Breast epithelium (tissue), 4 donors: ENCODE measurements around the gene HGFAC. TPM values are rescaled to one million over a fixed set of nuclear protein-coding genes. Genes with fewer than 3 reads are reported as not detected.

Experiments used
- DNase-seq, 2 donors: peaks; one replicate each; pipeline ENCODE4 v3.0.0-alpha.2; 2019; ENCODE audit warnings: low spot score in 2 of 2
- H3K27ac ChIP-seq, 2 donors: fragments of 200-600 bp; sonication (generic) in 1 of 2; one replicate each; pipeline ENCODE4 v1.5.1; 2016 to 2019; ENCODE audit warnings: mild to moderate bottlenecking in 1 of 2
- H3K27me3 ChIP-seq, 2 donors: fragments of 200-600 bp; sonication (generic) in 1 of 2; one replicate each; pipeline versions ENCODE4 v1.5.1 to v1.6.0; 2017 to 2019; ENCODE audit warnings: control low read depth in 1 of 2, mild to moderate bottlenecking in 1 of 2
- H3K36me3 ChIP-seq: fragments of 200-600 bp; one replicate; pipeline ENCODE4 v1.5.1; 2019
- H3K4me1 ChIP-seq, 2 donors: fragments of 200-600 bp; sonication (generic); one replicate each; pipeline ENCODE4 v1.5.1; 2016 to 2019; ENCODE audit warnings: control low read depth in 1 of 2
- H3K4me3 ChIP-seq, 3 donors: fragments of 200-600 bp; sonication (generic); 1 replicate in 2 of 3; 2 replicates in 1 of 3; pipeline ENCODE4 v1.5.1; 2016 to 2019; ENCODE audit warnings: mild to moderate bottlenecking in 3 of 3, moderate library complexity in 2 of 3
- H3K9me3 ChIP-seq, 2 donors: fragments of 200-600 bp; sonication (generic) in 1 of 2; one replicate each; pipeline ENCODE4 v1.5.1; 2016 to 2019; ENCODE audit warnings: control low read depth in 1 of 2
- POLR2A ChIP-seq: fragments of 450-650 bp; IDR thresholded peaks from one replicate; pipeline ENCODE4 v1.6.1; 2016; ENCODE audit warnings: antibody characterized with exemption, mild to moderate bottlenecking, moderate library complexity
- POLR2AphosphoS5 ChIP-seq, 3 donors: sonication (generic); formaldehyde crosslinking; IDR thresholded peaks; one replicate each; pipeline ENCODE4 v1.6.1; 2017; ENCODE audit warnings: antibody characterized with exemption in 3 of 3
- intact Hi-C: fragments of 100-400 bp; cut with DNase I; formaldehyde crosslinking; loops from one replicate; pipeline ENCODE4 v1.15.1; 2023; ENCODE audit warnings: low total_unique reads
- total RNA-seq, 3 donors: library from RNA; depleted of rRNA; stranded (reverse); fragments of >200 nt; gene quantifications; one replicate each; pipeline ENCODE4 v1.1.0, GENCODE V29; 2016
- TF ChIP-seq, protein P1 (sequence below), 3 donors: fragments of 450-650 bp; IDR thresholded peaks; one replicate each; pipeline ENCODE4 v1.5.1; 2016 to 2017; ENCODE audit warnings: antibody characterized with exemption in 3 of 3, mild to moderate bottlenecking in 3 of 3, moderate library complexity in 3 of 3

HGFAC gene
- total RNA-seq, 3 donors from 2014 or later, result 0.59 to 1.3 TPM; not detected in 1

DNA sequence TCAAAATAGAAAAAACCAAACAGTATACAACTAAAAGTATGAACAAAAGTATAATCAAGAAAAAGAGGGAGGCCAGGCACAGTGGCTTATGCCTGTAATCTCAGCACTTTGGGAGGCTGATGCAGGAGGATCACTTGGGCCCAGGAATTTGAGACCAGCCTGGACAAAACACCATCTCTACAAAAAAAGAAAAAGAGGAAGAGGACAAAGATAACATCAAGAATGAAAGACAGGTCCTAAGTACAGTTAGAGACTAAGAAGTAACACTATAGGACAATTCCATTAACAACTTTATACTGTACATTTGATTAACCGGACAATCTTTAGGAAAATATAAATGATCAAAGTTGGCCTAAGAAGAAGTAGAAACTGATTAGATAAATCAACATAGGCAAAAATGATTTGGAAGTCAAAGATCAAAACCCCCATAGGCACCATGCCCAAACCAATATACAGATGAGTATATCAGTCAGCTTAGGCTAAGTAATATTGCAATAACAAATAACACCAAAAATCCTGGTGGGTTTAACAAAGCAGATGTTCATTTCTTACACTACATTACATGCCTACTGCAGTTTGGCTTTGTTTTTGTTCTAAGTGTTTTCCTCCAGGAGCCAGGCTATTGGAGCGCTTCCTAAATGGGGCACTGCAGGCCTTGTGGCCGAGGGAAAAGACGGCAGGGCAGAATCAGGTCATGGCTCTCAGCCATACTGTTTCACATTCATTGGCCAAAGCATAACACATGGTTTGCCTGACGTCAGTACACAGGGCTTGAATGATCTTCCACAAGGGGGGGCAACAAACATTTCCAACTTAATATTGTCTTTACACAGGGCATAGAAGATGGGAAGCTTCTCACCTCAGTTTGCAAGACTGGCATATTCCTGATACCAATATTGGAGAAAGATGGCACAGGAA lies 42.2 kb upstream of the HGFAC start:
- Histone ChIP-seq H3K4me1 (no peaks in the 10 kb centered on the region), H3K9me3 (peaks cover 0 to 1% of the 10 kb centered on the region in 2 donors), H3K27ac (no peak overlapping the region), H3K4me3 (no peak overlapping the region), H3K27me3 (no peaks in the 10 kb centered on the region), H3K36me3 (no peaks in the 10 kb centered on the region)
- TF ChIP-seq POLR2AphosphoS5 (IDR thresholded peaks at IDR 0.05), result no peak
- TF ChIP-seq, protein P1, sequence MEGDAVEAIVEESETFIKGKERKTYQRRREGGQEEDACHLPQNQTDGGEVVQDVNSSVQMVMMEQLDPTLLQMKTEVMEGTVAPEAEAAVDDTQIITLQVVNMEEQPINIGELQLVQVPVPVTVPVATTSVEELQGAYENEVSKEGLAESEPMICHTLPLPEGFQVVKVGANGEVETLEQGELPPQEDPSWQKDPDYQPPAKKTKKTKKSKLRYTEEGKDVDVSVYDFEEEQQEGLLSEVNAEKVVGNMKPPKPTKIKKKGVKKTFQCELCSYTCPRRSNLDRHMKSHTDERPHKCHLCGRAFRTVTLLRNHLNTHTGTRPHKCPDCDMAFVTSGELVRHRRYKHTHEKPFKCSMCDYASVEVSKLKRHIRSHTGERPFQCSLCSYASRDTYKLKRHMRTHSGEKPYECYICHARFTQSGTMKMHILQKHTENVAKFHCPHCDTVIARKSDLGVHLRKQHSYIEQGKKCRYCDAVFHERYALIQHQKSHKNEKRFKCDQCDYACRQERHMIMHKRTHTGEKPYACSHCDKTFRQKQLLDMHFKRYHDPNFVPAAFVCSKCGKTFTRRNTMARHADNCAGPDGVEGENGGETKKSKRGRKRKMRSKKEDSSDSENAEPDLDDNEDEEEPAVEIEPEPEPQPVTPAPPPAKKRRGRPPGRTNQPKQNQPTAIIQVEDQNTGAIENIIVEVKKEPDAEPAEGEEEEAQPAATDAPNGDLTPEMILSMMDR (IDR thresholded peaks at IDR 0.05), result no peak
- TF ChIP-seq POLR2A, result no peak
- intact Hi-C loops, result loop anchor here (1.0 kb wide), 1 partner anchor 22 kb away; no protein-coding TSS in a partner anchor
- no peak for DNase-seq

DNA sequence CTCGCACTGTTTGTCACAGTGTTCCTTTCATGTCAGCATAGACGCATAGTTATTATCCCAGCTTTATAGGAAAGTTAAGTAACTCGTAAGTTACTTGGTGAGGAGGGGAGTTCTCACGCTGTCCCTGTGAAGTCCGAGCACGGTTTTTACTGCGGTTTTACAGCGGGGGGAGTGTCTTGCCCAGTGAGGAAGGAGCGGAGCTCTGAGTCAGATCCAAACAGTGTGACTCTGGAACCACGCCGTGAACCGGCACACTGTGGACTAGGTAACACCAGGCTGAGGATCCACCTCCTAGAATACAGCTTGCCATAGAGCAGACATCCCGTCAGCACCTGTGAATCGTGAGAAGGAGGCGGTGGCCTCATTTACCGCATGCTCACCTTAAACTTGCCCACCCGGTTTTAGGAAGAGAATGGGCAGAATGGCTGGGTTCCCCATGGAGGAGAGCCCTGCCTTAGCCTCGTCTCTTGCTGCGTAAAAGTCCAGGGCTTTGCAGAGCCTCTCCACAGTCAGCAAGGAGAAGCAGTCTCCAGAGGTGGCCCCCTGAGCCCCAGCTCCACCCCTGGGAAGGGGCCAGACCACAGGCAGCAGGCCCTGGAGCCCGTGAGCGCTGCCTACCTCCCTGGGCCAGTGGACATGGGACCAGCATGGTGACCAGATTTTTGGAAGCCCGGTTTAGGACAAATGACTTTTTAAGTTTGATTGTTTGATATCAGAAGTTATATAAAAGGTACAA lies 40.2 kb upstream of the HGFAC start:
- TF ChIP-seq POLR2A, result no peak
- TF ChIP-seq, protein P1 (IDR thresholded peaks at IDR 0.05), result no peak
- no peak for TF ChIP-seq POLR2AphosphoS5 (IDR thresholded peaks at IDR 0.05)
- intact Hi-C loops, result no loop called here
- no peak overlapping the region for H3K4me3 ChIP-seq
- H3K27ac ChIP-seq, result no peak overlapping the region
- H3K9me3 ChIP-seq, result peaks cover 0 to 3% of the 10 kb centered on the region in 2 donors
- H3K36me3 ChIP-seq, result no peaks in the 10 kb centered on the region
- no peaks in the 10 kb centered on the region for H3K27me3 ChIP-seq
- no peaks in the 10 kb centered on the region for H3K4me1 ChIP-seq
- no peak for DNase-seq

DNA sequence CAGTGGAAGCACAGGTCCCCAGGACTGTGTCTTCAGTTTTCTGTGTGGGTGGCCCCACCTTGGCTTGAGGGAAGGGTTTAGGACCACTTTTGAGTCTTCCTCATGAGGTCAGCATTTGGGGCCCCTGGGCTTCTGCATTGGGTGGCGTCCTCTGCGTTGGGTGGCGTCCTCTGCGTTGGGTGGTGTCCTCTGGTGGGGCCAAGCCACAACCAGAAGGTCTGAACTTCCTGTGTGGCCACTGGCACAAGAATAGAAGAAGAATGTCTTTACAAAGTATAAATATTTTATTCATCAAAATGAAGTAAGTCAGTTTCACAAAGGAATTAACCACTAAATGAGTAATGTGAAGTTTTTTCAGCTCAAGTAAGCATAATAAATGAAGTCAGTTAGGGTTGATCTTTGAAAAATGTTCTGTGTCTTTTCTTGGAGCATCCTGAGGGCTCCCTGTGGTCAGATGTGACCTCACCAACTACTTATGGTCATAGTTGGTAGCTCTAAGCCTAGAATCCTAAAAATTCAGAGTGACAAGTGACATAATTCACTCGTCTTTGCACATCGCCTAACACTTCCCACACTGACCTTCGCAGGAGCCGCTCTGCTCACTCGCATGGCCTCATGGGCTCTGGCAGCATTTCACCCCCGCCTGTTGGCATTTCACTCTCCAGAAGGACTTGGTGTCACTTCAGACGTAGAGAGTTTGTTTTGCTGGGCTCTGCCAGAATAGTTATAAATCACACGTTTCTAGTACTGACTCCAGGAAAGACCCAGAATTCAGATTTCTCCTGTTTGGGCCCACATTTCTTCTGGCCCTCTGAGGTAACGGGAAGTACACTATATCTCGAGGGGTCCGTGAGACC lies 39.0 kb upstream of the HGFAC start:
- peaks cover 0 to 3% of the 10 kb centered on the region in 2 donors for H3K9me3 ChIP-seq
- TF ChIP-seq POLR2AphosphoS5 (IDR thresholded peaks at IDR 0.05) (no peak), POLR2A (no peak)
- TF ChIP-seq, protein P1 (IDR thresholded peaks at IDR 0.05), result no peak
- no peaks in the 10 kb centered on the region for H3K4me1 ChIP-seq
- intact Hi-C loops, result no loop called here
- no peak overlapping the region for H3K4me3 ChIP-seq
- no peak for DNase-seq
- H3K27me3 ChIP-seq, result no peaks in the 10 kb centered on the region
- no peak overlapping the region for H3K27ac ChIP-seq
- no peaks in the 10 kb centered on the region for H3K36me3 ChIP-seq

DNA sequence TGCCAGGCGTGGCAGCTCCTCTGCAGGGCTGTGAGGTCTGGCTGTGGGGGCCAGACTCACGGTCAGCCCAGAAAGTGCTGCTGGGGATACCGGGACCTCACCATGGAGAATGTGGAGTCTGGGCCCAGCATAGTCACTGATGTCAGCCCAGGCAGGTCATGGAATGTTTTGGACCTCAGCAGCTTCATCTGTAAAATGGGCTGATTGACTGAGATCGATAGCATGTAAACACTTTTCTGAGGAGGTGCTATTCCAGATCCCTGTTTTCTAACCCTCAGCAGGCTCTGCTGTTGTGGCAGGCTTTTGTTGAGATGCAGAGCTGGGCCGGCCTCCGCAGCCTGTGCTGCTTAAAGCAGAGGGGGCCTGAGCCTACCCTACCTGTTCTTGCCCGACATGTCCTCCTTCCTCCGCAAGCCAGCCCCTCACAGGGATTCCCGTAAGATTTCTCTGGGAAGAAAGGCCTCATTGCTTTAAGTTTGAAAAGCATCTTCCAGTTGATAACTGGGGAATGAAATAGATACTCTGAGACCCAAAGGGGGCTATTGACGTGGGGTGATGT lies 38.3 kb upstream of the HGFAC start:
- TF ChIP-seq, protein P1 (IDR thresholded peaks at IDR 0.05), result no peak
- no peak for TF ChIP-seq POLR2A
- no peak for TF ChIP-seq POLR2AphosphoS5 (IDR thresholded peaks at IDR 0.05)
- peaks cover 0 to 3% of the 10 kb centered on the region in 2 donors for H3K9me3 ChIP-seq
- DNase-seq, result no peak
- no peaks in the 10 kb centered on the region for H3K27me3 ChIP-seq
- no peak overlapping the region for H3K27ac ChIP-seq
- no peak overlapping the region for H3K4me3 ChIP-seq
- intact Hi-C loops, result no loop called here
- no peaks in the 10 kb centered on the region for H3K4me1 ChIP-seq
- H3K36me3 ChIP-seq, result no peaks in the 10 kb centered on the region
